ENCODE data around the gene UBL4B.
A peak's percentile ranks its signal among the peaks of the same experiment; 100 is the strongest.

UBL4B gene

GRCh38 chr1:110113551-110113950 lies 1.3 kb downstream of the UBL4B start:
- no peak for DNase-seq (ENCODE audit: low read depth in 2 of 2)

DNA sequence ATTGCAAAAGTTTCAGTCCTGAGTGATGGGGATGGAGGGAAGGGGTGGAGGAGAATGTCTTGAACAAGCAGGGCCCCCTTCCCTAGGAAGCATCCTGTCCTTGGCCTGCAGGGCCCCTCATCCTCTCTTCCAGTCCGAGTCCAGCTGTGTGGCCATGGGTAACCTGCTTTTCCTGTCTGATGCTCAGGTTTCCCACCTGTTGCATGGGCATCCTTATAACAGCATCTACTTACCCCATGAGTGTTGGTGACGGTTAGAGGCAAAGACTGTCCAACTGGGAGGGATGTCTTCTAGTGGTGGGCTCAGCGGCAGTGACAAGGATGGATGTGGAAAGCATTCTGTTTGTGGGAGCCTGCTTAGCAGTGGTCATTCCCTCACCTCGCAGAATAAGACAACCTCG lies 1.9 kb downstream of the UBL4B start:
- DNase-seq (ENCODE audit: low read depth in 2 of 2) = no peak

- no peak for DNase-seq (ENCODE audit: low read depth in 2 of 2)
Observed at GRCh38 chr1:110114784-110115183, 2.5 kb downstream of the UBL4B start.

DNA sequence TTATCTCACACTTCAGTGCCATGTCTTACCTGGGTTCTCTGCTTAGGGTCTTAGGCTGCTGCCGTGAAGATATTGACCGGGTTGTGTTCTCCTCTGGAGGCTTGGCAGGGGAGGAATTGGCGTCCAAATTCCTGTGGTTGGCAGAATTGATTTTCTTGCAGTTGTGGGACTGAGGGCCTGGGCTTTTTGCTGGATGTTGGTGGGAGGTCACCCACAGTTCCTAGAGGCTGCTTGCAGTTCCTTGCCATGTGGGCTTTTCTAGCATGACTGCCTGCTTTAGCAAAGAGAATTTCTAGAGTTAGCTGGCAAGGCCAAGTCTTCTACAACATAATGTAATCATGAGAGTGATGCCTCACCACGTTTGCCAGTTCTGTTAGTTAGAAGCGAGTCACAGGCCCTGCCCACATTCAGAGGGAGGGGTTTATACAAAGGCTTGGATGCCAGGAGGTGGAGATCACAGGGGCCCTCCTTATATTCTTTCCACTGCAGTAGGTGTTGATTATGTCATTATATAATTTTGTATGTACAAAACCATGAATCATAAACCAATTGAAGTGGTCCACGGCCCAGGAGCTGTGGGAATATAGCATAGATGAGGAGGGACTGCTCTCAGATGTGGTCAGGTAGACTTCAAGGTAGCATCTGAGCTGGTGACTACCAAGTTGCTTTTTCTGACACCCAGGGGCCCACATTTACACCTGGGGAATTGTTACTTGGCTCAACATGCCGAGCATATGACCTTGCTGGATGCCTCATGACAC lies 6.6 kb downstream of the UBL4B start:
- no peak for DNase-seq (ENCODE audit: low read depth in 2 of 2)

DNA sequence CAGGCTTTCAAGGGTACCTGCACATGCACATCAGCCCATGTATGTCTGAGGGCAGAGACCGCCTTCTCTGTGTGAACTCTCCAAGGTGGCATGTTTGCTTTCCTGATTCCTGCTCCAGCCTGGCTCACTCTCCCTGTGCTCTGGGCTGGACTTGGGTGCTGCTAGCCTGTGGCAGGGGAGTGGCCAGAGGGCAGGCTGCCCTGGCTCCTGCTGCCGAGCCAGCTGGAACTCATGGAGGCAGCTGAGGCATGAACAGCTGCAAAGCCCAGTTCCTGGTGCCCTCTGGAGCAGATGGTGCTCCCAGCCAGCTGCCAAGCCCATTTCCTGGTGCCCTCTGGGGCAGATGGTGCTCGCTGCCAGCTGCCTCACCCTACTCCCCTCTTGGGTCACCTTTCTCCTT lies 7.6 kb downstream of the UBL4B start:
- no peak for DNase-seq (ENCODE audit: low read depth in 2 of 2)

- DNase-seq (ENCODE audit: low read depth in 2 of 2) = no peak
Observed at GRCh38 chr1:110120960-110121561, 8.8 kb downstream of the UBL4B start.

DNA sequence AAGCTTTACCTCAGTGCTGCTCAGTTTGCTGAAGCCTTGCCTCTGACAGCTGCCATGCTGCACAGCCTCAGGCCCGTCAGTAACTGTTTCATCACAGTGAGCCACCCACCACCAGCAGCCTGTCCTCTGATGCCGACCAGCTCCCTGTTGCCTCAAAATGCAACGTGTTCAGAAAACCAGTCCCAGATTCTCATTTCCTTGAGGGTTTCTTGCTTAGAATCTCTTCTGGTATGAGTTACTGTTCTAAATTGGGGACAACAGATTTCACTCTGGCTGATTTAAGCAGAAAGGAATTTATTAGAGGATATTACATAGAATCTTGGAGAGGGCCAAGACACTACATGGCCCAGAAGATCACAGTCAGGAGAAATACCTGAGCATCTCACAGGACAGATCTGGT lies 11.0 kb downstream of the UBL4B start:
- peak; percentile 10 to 12 for DNase-seq (ENCODE audit: low read depth in 2 of 2)

GRCh38 chr1:110125810-110126209 lies 13.6 kb downstream of the UBL4B start:
- DNase-seq (ENCODE audit: low read depth in 2 of 2) = no peak

- DNase-seq (ENCODE audit: low read depth in 2 of 2) = no peak
Observed at GRCh38 chr1:110130113-110130591, 17.9 kb downstream of the UBL4B start.

DNA sequence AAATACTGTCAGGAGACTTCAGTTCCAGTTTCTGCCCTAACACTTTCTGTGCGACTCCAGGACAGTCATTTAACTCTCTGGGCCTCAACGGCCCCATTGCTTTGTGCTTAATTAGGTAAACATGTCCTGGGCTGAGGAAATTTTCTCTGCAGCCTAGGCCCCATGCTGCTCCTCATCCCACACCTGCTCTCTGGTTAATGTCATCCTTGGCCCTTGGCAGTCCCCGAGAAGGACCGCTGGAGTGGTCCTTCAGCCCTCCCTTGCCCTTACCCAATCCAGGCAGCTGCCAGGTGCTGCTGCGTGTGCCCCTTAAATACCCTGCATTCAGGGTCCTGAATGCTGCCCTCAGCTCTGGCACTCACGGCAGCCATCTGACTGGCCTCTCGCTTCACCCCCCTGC lies 18.7 kb downstream of the UBL4B start:
- no peak for DNase-seq (ENCODE audit: low read depth in 2 of 2)

GRCh38 chr1:110132682-110133081 lies 20.4 kb downstream of the UBL4B start:
- DNase-seq (ENCODE audit: low read depth in 2 of 2) = no peak

- no peak for DNase-seq (ENCODE audit: low read depth in 2 of 2)
Observed at GRCh38 chr1:110133436-110133835, 21.2 kb downstream of the UBL4B start.

GRCh38 chr1:110134050-110134595 lies 21.9 kb downstream of the UBL4B start:
- no peak for DNase-seq (ENCODE audit: low read depth in 2 of 2)

- DNase-seq (ENCODE audit: low read depth in 2 of 2) = no peak
Observed at GRCh38 chr1:110135246-110135645, 23.0 kb downstream of the UBL4B start.

DNA sequence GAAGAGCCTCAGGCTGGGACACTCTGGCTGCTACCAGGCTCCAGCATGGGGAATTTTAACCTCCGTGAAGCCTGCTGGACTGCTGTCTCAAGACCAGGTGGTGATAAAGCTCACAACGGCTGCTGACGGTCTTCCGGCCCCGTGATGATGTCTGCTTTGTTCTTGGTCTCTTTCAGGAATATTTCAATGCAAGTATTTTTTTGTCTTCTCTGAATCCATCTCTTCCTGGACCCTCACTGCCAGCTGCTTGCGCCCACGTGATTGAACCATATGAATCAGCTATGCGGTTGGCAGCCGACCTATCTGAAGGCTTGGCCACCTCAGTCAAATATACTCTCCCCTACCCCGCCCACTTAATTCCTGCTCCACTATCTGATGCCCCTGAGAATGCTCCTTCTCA lies 23.4 kb downstream of the UBL4B start:
- DNase-seq (ENCODE audit: low read depth in 2 of 2) = no peak

DNA sequence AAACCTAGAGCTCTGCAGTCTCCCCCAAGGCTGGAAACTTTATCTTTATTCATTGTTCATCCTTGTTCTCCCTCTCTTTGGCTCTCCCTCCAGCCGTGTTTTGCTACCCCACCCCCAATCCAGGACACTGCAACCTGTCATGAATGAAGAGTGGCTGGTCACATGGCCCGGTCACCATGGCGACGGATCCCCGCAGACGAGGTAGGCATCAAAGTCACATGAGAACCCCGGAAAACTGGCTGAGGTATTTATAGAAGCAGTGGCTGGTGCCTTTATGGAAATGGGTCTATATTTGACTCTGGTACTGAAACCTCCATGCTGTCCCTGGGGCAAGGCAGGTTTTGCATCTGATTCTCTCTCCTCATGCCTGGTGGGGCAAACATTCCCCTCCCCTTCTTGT lies 24.7 kb downstream of the UBL4B start:
- no peak for DNase-seq (ENCODE audit: low read depth in 2 of 2)

GRCh38 chr1:110138956-110139355 lies 26.7 kb downstream of the UBL4B start:
- no peak for DNase-seq (ENCODE audit: low read depth in 2 of 2)

- DNase-seq (ENCODE audit: low read depth in 2 of 2) = no peak
Observed at GRCh38 chr1:110144366-110144765, 32.1 kb downstream of the UBL4B start.

DNA sequence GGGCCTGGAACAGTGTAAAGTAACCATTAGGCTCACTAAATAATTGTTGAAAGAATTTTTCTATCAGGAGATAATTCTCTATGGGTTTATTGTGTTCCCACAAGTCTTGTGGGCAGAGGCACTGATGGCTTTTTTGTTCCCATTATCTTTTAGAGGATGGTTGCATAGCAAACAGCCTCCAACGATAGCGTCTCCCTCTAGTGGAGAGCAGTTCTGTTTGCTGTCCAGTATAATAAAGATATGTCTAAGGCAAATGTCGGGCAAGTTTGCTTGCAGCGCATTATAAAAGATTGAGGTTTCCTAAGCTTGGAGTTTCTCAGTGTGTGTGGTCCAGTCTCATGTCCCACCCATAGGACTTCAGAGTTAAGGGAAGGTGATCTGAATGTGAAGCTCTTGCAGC lies 36.7 kb downstream of the UBL4B start:
- no peak for DNase-seq (ENCODE audit: low read depth in 2 of 2)

GRCh38 chr1:110150330-110151174 lies 38.3 kb downstream of the UBL4B start, which contains the start of gene SLC6A17:
Gene SLC6A17 (plus strand): TSS chr1:110150494. CDS start chr1:110166930, 16,436 bp downstream.
- DNase-seq (ENCODE audit: low read depth in 2 of 2) = peak in 1 of 2 experiments; percentile 12

DNA sequence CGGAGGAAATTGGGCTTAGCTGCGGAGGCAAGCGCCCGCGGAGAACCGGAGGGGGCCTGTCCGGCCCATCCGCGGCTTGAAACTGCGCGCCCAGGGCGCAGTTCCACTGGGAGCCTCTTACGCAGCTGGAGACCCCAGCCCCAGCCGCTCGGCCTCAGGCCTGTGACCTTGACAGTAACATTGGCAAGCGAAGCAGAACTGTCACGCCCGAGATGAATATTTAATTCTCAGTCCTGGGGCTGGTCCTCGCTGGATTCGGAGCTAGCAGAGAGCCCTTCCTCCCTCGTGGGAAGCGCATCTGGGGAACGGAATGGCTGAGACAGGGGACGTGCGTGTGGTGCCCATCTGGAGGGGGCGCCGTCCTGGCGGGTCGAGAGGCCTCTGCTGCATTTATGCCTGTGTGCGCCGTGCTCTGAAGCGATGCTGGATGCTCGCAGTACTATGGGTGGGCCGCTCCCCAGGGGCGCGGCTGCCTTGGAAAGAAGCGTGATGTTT lies 39.0 kb downstream of the UBL4B start:
- DNase-seq (ENCODE audit: low read depth in 2 of 2) = no peak
